A673 (cell line): Measurements from ENCODE around the gene CDH4. TPM values are rescaled to one million over a fixed set of nuclear protein-coding genes. Genes with fewer than 3 reads are reported as not detected.

Experiments
- BruUV-seq: library from RNA; stranded (reverse); fragments of 400-500 nt; replicated peaks from 2 replicates; lab custom pipeline; 2021; lab: Mats Ljungman, UMichigan
- CTCF ChIA-PET: fragments of 300-600 bp; sonication (Branson Sonifier 250); formaldehyde crosslinking; loops from one replicate; lab custom pipeline; 2022; ENCODE audit warnings: antibody characterized with exemption; lab: Charles Lee
- POLR2A ChIA-PET: fragments of 300-600 bp; sonication (Branson Sonifier 250); formaldehyde crosslinking; loops from one replicate; lab custom pipeline; 2022; ENCODE audit warnings: antibody characterized with exemption; ENCODE audit not compliant: low non-redundant PET; lab: Charles Lee
- DNase-seq: peaks from one replicate; pipeline ENCODE4 v3.0.0-alpha.2; 2015; ENCODE audit warnings: low spot score
- H3K27ac ChIP-seq: fragments of 200-600 bp; sonication (generic); 2 replicates; pipeline ENCODE4 v1.5.1; 2016; ENCODE audit warnings: mixed run types, low read depth, mild to moderate bottlenecking, mixed read lengths, antibody characterized with exemption, low read length; ENCODE audit not compliant: poor library complexity, severe bottlenecking
- H3K27me3 ChIP-seq: fragments of 200-600 bp; sonication (generic); replicated peaks from 2 replicates; pipeline ENCODE4 v1.6.1; 2017; ENCODE audit warnings: mixed run types, low read depth, mild to moderate bottlenecking, mixed read lengths, antibody characterized with exemption, low read length; ENCODE audit not compliant: insufficient read depth, poor library complexity
- H3K36me3 ChIP-seq: fragments of 200-600 bp; sonication (generic); 2 replicates; pipeline ENCODE4 v1.6.1; 2016; ENCODE audit warnings: mixed run types, mild to moderate bottlenecking, mixed read lengths, antibody characterized with exemption, low read length; ENCODE audit not compliant: insufficient read depth, poor library complexity, severe bottlenecking
- H3K4me1 ChIP-seq: fragments of 200-600 bp; sonication (generic); 2 replicates; pipeline ENCODE4 v1.6.1; 2017; ENCODE audit warnings: mixed run types, mild to moderate bottlenecking, mixed read lengths, antibody characterized with exemption, low read length; ENCODE audit not compliant: insufficient read depth, poor library complexity, severe bottlenecking
- H3K4me3 ChIP-seq: fragments of 200-600 bp; sonication (generic); 2 replicates; pipeline ENCODE4 v1.5.1; 2016; ENCODE audit warnings: low read depth, mixed run types, mild to moderate bottlenecking, mixed read lengths, low read length; ENCODE audit not compliant: poor library complexity, severe bottlenecking
- H3K9me3 ChIP-seq: fragments of 200-600 bp; sonication (generic); 2 replicates; pipeline ENCODE4 v1.6.1; 2016; ENCODE audit warnings: mixed run types, low read depth, mild to moderate bottlenecking, mixed read lengths, antibody characterized with exemption, low read length; ENCODE audit not compliant: poor library complexity, severe bottlenecking
- EZH2 ChIP-seq: fragments of 200-600 bp; sonication (generic); IDR thresholded peaks from 2 replicates; pipeline ENCODE4 v1.6.1; 2017; ENCODE audit warnings: borderline replicate concordance, low read depth, mild to moderate bottlenecking, mixed read lengths, antibody characterized with exemption, low read length; ENCODE audit not compliant: poor library complexity, severe bottlenecking
- intact Hi-C: fragments of 100-400 bp; cut with micrococcal nuclease; formaldehyde crosslinking; loops from one replicate; pipeline ENCODE4 v1.10.0; 2022; ENCODE audit not compliant: unreplicated experiment
- total RNA-seq: library from RNA; stranded (reverse); gene quantifications from 2 replicates; pipeline ENCODE4 v1.2.3, GENCODE V29; 2021
- TF ChIP-seq, protein P1 (sequence below): fragments of 300-800, 200-600 bp; sonication (generic); conservative IDR thresholded peaks from 2 replicates; pipeline ENCODE4 v1.5.1; 2017; ENCODE audit warnings: low read depth, mild to moderate bottlenecking, antibody characterized with exemption, low read length, moderate library complexity, mixed read lengths

Gene CDH4
- total RNA-seq, 1 experiment from 2014 or later, result 8.3 TPM

DNA sequence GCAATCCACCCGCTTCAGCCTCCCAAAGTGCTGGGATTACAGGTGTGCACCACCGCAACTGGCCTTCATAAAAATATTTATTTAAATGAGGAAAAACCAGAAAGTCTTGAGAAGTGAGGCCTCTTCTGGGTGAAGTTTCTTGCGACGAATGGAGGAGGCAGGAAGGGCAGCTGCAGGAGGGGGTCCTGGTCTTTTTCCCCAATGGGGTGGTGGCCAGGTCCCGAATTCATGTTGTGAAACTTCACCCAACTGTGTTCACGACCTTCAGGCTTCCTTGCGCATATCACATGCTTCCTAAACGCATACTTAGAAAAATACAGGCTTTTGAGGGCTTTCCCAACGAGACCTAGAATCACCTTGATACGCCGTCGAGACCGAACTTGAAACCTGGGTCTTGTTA lies 145.1 kb downstream of the CDH4 start:
- H3K4me3 ChIP-seq, result no peak overlapping the region
- intact Hi-C loops, result no loop called here
- no peak for TF ChIP-seq EZH2
- TF ChIP-seq, protein P1, sequence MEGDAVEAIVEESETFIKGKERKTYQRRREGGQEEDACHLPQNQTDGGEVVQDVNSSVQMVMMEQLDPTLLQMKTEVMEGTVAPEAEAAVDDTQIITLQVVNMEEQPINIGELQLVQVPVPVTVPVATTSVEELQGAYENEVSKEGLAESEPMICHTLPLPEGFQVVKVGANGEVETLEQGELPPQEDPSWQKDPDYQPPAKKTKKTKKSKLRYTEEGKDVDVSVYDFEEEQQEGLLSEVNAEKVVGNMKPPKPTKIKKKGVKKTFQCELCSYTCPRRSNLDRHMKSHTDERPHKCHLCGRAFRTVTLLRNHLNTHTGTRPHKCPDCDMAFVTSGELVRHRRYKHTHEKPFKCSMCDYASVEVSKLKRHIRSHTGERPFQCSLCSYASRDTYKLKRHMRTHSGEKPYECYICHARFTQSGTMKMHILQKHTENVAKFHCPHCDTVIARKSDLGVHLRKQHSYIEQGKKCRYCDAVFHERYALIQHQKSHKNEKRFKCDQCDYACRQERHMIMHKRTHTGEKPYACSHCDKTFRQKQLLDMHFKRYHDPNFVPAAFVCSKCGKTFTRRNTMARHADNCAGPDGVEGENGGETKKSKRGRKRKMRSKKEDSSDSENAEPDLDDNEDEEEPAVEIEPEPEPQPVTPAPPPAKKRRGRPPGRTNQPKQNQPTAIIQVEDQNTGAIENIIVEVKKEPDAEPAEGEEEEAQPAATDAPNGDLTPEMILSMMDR, result no peak
- H3K9me3 ChIP-seq, result no peaks in the 10 kb centered on the region
- DNase-seq, result no peak
- no peak overlapping the region for H3K27ac ChIP-seq
- peaks cover under 1% of the 10 kb centered on the region for H3K4me1 ChIP-seq
- no peaks in the 10 kb centered on the region for H3K27me3 ChIP-seq
- ChIA-PET POLR2A (no interaction called here), CTCF (no interaction called here)
- no peaks in the 10 kb centered on the region for H3K36me3 ChIP-seq
- BruUV-seq, result no TSS peak

DNA sequence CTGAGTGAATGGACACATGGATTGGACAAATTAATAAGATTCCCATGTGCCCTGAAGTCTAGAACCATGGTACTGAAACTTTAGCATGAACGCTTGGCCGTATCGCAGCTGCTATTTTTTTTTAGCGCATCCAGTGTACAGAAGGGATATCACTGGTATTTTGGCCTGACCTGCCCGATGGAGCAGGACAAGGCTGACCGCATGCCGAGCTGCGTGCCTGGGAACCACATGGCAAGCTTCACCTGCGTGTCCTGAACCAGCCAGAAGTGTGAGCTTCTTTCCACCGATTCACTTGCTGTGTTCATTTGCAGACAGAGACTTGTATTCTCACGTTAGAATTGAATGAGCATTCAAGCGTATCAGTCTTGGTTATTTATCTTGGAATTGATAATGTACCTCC lies 145.7 kb downstream of the CDH4 start:
- TF ChIP-seq, protein P1, result no peak
- TF ChIP-seq EZH2, result no peak
- ChIA-PET CTCF (no interaction called here), POLR2A (no interaction called here)
- Histone ChIP-seq H3K27ac (no peak overlapping the region), H3K9me3 (no peaks in the 10 kb centered on the region), H3K27me3 (no peaks in the 10 kb centered on the region), H3K4me3 (no peak overlapping the region), H3K4me1 (no peaks in the 10 kb centered on the region), H3K36me3 (no peaks in the 10 kb centered on the region)
- intact Hi-C loops, result no loop called here
- no peak for DNase-seq
- no TSS peak for BruUV-seq

DNA sequence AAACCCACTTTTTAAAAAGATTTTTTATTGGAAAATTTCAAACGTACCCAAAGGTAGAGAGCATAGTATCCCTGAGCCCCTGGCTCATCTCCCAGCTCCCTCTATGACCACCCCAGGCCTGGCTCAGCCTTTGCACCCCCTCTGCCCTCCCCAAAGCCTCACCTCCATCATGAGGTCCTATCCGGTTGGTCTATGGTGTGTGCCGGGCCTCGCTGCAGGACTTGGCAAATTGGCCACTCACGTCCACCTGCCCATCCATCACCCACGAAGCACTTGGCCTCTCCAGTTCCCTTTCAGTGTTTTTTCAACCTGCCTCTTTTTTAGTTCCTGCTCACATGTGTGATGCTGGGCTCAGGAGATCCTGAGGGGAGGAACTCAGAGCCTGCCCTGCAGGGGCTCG lies 147.4 kb downstream of the CDH4 start:
- Histone ChIP-seq H3K27me3 (peaks cover 13% of the 10 kb centered on the region), H3K4me3 (no peak overlapping the region), H3K9me3 (no peaks in the 10 kb centered on the region), H3K27ac (no peak overlapping the region), H3K4me1 (no peaks in the 10 kb centered on the region), H3K36me3 (no peaks in the 10 kb centered on the region)
- no TSS peak for BruUV-seq
- no peak for DNase-seq
- TF ChIP-seq, protein P1, result no peak
- no peak for TF ChIP-seq EZH2
- ChIA-PET CTCF (no interaction called here), POLR2A (no interaction called here)
- intact Hi-C loops, result no loop called here
